Measurements from ENCODE around the gene PITPNC1.
A peak's percentile ranks its signal among the peaks of the same experiment; 100 is the strongest.
"Not testable (repeated sequence)": the region's sequence is repeated elsewhere in the genome, so short reads cannot be mapped to it uniquely, and the experiment has no call there.

PITPNC1 gene

GRCh38 chr17:67514998-67515397, 137.9 kb downstream of the PITPNC1 start:
- TF ChIP-seq EZH2 (optimal IDR thresholded peaks at IDR 0.05; ENCODE audit: low read depth, low read length): no peak
- no peak for TF ChIP-seq CTCF (IDR thresholded peaks at IDR 0.05; ENCODE audit: low read length)
- no peak for TF ChIP-seq EZH2phosphoT487 (IDR thresholded peaks at IDR 0.05; ENCODE audit: low read length)
- no peaks in the 10 kb centered on the region for H3K79me2 ChIP-seq (ENCODE audit: low read length)
- H3K4me3 ChIP-seq (ENCODE audit: low read length): no peak overlapping the region
- H3K27me3 ChIP-seq (replicated peaks; ENCODE audit: insufficient read depth, low read length): no peaks in the 10 kb centered on the region
- no peaks in the 10 kb centered on the region for H3K9me2 ChIP-seq (replicated peaks; ENCODE audit: insufficient read depth, low read length)
- DNase-seq: peak; percentile 15
- no peaks in the 10 kb centered on the region for H3K36me3 ChIP-seq (replicated peaks; ENCODE audit: insufficient read depth, low read length)
- no peaks in the 10 kb centered on the region for H3F3A ChIP-seq (ENCODE audit: insufficient read depth, low read length)
- H2AFZ ChIP-seq (ENCODE audit: low read length): no peak overlapping the region
- no peak overlapping the region for H3K27ac ChIP-seq (ENCODE audit: low read length)
- H3K9ac ChIP-seq (ENCODE audit: low read length): no peak overlapping the region
- no peak overlapping the region for H3K4me2 ChIP-seq (ENCODE audit: low read depth, low read length)
- no peaks in the 10 kb centered on the region for H3K9me3 ChIP-seq (replicated peaks; ENCODE audit: insufficient read depth, low read length)
- H3K4me1 ChIP-seq (ENCODE audit: low read length): peaks cover 6% of the 10 kb centered on the region; the same call in 1 of the 2 replicates
- no peaks in the 10 kb centered on the region for H4K20me1 ChIP-seq (ENCODE audit: insufficient read depth, low read length)

- DNase-seq: no peak
- H3K4me3 ChIP-seq (ENCODE audit: low read length): no peak overlapping the region
- H3K9ac ChIP-seq (ENCODE audit: low read length): no peak overlapping the region
- no peaks in the 10 kb centered on the region for H3K79me2 ChIP-seq (ENCODE audit: low read length)
- no peaks in the 10 kb centered on the region for H3F3A ChIP-seq (ENCODE audit: insufficient read depth, low read length)
- peaks cover 6% of the 10 kb centered on the region; the same call in 1 of the 2 replicates for H3K4me1 ChIP-seq (ENCODE audit: low read length)
- H4K20me1 ChIP-seq (ENCODE audit: insufficient read depth, low read length): no peaks in the 10 kb centered on the region
- no peaks in the 10 kb centered on the region for H3K9me3 ChIP-seq (replicated peaks; ENCODE audit: insufficient read depth, low read length)
- no peaks in the 10 kb centered on the region for H3K27me3 ChIP-seq (replicated peaks; ENCODE audit: insufficient read depth, low read length)
- H2AFZ ChIP-seq (ENCODE audit: low read length): no peak overlapping the region
- no peaks in the 10 kb centered on the region for H3K36me3 ChIP-seq (replicated peaks; ENCODE audit: insufficient read depth, low read length)
- TF ChIP-seq CTCF (IDR thresholded peaks at IDR 0.05; ENCODE audit: low read length) (no peak), EZH2phosphoT487 (IDR thresholded peaks at IDR 0.05; ENCODE audit: low read length) (no peak), EZH2 (optimal IDR thresholded peaks at IDR 0.05; ENCODE audit: low read depth, low read length) (no peak)
- no peak overlapping the region for H3K4me2 ChIP-seq (ENCODE audit: low read depth, low read length)
- H3K9me2 ChIP-seq (replicated peaks; ENCODE audit: insufficient read depth, low read length): no peaks in the 10 kb centered on the region
- H3K27ac ChIP-seq (ENCODE audit: low read length): no peak overlapping the region
Measured at GRCh38 chr17:67515490-67516083, 138.5 kb downstream of the PITPNC1 start.

DNA sequence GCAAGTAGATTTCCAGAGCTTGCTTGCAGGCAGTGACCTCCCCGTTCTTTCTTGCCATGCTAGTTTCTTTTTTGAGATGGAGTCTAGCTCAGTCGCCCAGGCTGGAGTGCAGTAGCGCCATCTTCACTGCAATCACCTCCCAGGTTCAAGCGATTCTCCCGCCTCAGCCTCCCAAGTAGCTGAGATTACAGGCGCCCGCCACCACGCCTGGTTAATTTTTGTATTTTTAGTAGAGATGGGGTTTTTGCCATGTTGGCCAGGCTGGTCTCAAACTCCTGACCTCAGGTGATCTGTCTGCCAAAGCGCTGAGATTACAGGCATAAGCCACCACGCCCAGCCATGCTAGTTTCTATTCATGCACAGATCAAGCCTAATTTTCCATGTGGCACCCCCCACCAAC, 139.5 kb downstream of the PITPNC1 start:
- not testable (repeated sequence) for H3K4me2 ChIP-seq (ENCODE audit: low read depth, low read length); H3K27me3 ChIP-seq (replicated peaks; ENCODE audit: insufficient read depth, low read length); H3K27ac ChIP-seq (ENCODE audit: low read length); H3K9ac ChIP-seq (ENCODE audit: low read length); H2AFZ ChIP-seq (ENCODE audit: low read length); H3K9me2 ChIP-seq (replicated peaks; ENCODE audit: insufficient read depth, low read length); DNase-seq; H3K4me3 ChIP-seq (ENCODE audit: low read length); H3K4me1 ChIP-seq (ENCODE audit: low read length); H3K36me3 ChIP-seq (replicated peaks; ENCODE audit: insufficient read depth, low read length); H3K79me2 ChIP-seq (ENCODE audit: low read length); H3F3A ChIP-seq (ENCODE audit: insufficient read depth, low read length); H3K9me3 ChIP-seq (replicated peaks; ENCODE audit: insufficient read depth, low read length); H4K20me1 ChIP-seq (ENCODE audit: insufficient read depth, low read length)

DNA sequence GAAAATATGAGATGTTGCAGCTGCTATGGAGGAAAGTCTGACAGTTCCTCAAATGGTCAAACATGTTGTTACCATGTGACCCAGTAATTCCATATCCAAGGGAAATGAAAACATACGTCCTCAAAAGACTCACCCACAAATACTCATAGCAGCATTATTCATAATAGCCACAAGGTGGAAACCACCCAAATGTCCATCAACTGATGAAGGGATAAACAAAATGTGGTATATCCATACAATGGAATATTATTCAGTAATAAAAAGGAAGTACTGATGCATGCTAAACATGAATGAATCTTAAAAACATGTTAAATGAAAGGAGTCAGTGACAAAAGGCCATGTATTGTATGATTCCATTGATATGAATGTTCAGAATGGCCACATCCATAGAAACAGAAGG, 140.2 kb downstream of the PITPNC1 start:
- no peak overlapping the region for H3K9ac ChIP-seq (ENCODE audit: low read length)
- H3K4me1 ChIP-seq (ENCODE audit: low read length): peaks cover 6% of the 10 kb centered on the region; the same call in 1 of the 2 replicates
- H4K20me1 ChIP-seq (ENCODE audit: insufficient read depth, low read length): no peaks in the 10 kb centered on the region
- H3K36me3 ChIP-seq (replicated peaks; ENCODE audit: insufficient read depth, low read length): no peaks in the 10 kb centered on the region
- DNase-seq: no peak
- TF ChIP-seq CTCF (IDR thresholded peaks at IDR 0.05; ENCODE audit: low read length) (peak; percentile 9; the same call in 1 of the 2 replicates), EZH2phosphoT487 (IDR thresholded peaks at IDR 0.05; ENCODE audit: low read length) (no peak), EZH2 (optimal IDR thresholded peaks at IDR 0.05; ENCODE audit: low read depth, low read length) (no peak)
- no peak overlapping the region for H3K27ac ChIP-seq (ENCODE audit: low read length)
- no peak overlapping the region for H2AFZ ChIP-seq (ENCODE audit: low read length)
- H3K9me3 ChIP-seq (replicated peaks; ENCODE audit: insufficient read depth, low read length): no peaks in the 10 kb centered on the region
- no peaks in the 10 kb centered on the region for H3F3A ChIP-seq (ENCODE audit: insufficient read depth, low read length)
- no peaks in the 10 kb centered on the region for H3K9me2 ChIP-seq (replicated peaks; ENCODE audit: insufficient read depth, low read length)
- no peak overlapping the region for H3K4me2 ChIP-seq (ENCODE audit: low read depth, low read length)
- no peaks in the 10 kb centered on the region for H3K27me3 ChIP-seq (replicated peaks; ENCODE audit: insufficient read depth, low read length)
- no peak overlapping the region for H3K4me3 ChIP-seq (ENCODE audit: low read length)
- no peaks in the 10 kb centered on the region for H3K79me2 ChIP-seq (ENCODE audit: low read length)
